Neural cell (in vitro differentiated cells): ENCODE measurements around the gene CXCL13. TPM values are rescaled to one million over a fixed set of nuclear protein-coding genes. Genes with fewer than 3 reads are reported as not detected.
"Not testable (repeated sequence)": the region's sequence is repeated elsewhere in the genome, so short reads cannot be mapped to it uniquely, and the experiment has no call there.

ENCODE experiments used
- H2AFZ ChIP-seq: fragments of 200-600, 300-800 bp; sonication (generic), shearing (Covaris generic); 2 replicates; pipeline ENCODE4 v1.6.0; 2014; ENCODE audit warnings: low read depth, mild to moderate bottlenecking, antibody characterized with exemption, low read length, moderate library complexity
- H3F3A ChIP-seq: fragments of 200-600 bp; shearing (Covaris generic); 2 replicates; pipeline ENCODE4 v1.6.1; 2016; ENCODE audit warnings: mild to moderate bottlenecking, moderate library complexity, mixed read lengths, antibody characterized with exemption, low read length; ENCODE audit not compliant: insufficient read depth, poor library complexity, severe bottlenecking
- H3K27ac ChIP-seq: fragments of 200-600, 300-800 bp; sonication (generic), shearing (Covaris generic); 2 replicates; pipeline ENCODE4 v1.5.1; 2014; ENCODE audit warnings: mild to moderate bottlenecking, low read length, moderate library complexity
- H3K27me3 ChIP-seq: fragments of 300-800, 200-600 bp; sonication (generic), shearing (Covaris generic); 2 replicates; pipeline ENCODE4 v1.6.0; 2014; ENCODE audit warnings: mild to moderate bottlenecking, low read depth, low read length, moderate library complexity; ENCODE audit not compliant: insufficient read depth
- H3K36me3 ChIP-seq: fragments of 300-800, 200-600 bp; sonication (generic), shearing (Covaris generic); 2 replicates; pipeline ENCODE4 v1.5.1; 2014; ENCODE audit warnings: mild to moderate bottlenecking, antibody characterized with exemption, low read length, moderate library complexity; ENCODE audit not compliant: insufficient read depth
- H3K4me2 ChIP-seq: fragments of 300-800, 200-600 bp; sonication (generic), shearing (Covaris generic); 2 replicates; pipeline ENCODE4 v1.6.0; 2014; ENCODE audit warnings: mild to moderate bottlenecking, low read length
- H3K4me3 ChIP-seq: fragments of 300-800, 200-600 bp; sonication (generic), shearing (Covaris generic); 2 replicates; pipeline ENCODE4 v1.5.1; 2014; ENCODE audit warnings: mild to moderate bottlenecking, low read length, moderate library complexity
- H3K79me2 ChIP-seq: fragments of 200-600 bp; shearing (Covaris generic); replicated peaks from 2 replicates; pipeline ENCODE4 v1.6.0; 2014; ENCODE audit warnings: mild to moderate bottlenecking, low read length, moderate library complexity; ENCODE audit not compliant: insufficient read depth
- H3K9ac ChIP-seq: fragments of 300-800, 200-600 bp; sonication (generic), shearing (Covaris generic); 2 replicates; pipeline ENCODE4 v1.6.1; 2016; ENCODE audit warnings: mild to moderate bottlenecking, low read length, mixed read lengths
- H3K9me2 ChIP-seq: fragments of 200-600 bp; shearing (Covaris generic); 2 replicates; pipeline ENCODE4 v1.6.1; 2016; ENCODE audit warnings: mild to moderate bottlenecking, low read length, mixed read lengths; ENCODE audit not compliant: insufficient read depth
- H3K9me3 ChIP-seq: fragments of 200-600, 300-800 bp; sonication (generic), shearing (Covaris generic); 2 replicates; pipeline ENCODE4 v1.6.1; 2016; ENCODE audit warnings: mild to moderate bottlenecking, mixed run types, low read length, moderate library complexity, mixed read lengths
- H4K20me1 ChIP-seq: fragments of 200-600 bp; shearing (Covaris generic); 2 replicates; pipeline ENCODE4 v1.6.1; 2016; ENCODE audit warnings: mild to moderate bottlenecking, mixed run types; ENCODE audit not compliant: insufficient read depth
- CTCF ChIP-seq: fragments of 450-650 bp; IDR thresholded peaks from 2 replicates; pipeline ENCODE4 v1.5.1; 2014; ENCODE audit warnings: antibody characterized with exemption, mild to moderate bottlenecking, moderate library complexity; ENCODE audit not compliant: poor library complexity, severe bottlenecking
- EP300 ChIP-seq: fragments of 450-650 bp; conservative IDR thresholded peaks from 2 replicates; pipeline ENCODE4 v1.6.1; 2014; ENCODE audit warnings: antibody characterized with exemption, mild to moderate bottlenecking, moderate library complexity; ENCODE audit not compliant: poor library complexity, severe bottlenecking
- EZH2 ChIP-seq: fragments of 200-600, 300-800 bp; shearing (Covaris generic), sonication (generic); IDR thresholded peaks from 2 replicates; pipeline ENCODE4 v1.6.1; 2014; ENCODE audit warnings: antibody characterized with exemption, low read length, borderline replicate concordance, mild to moderate bottlenecking; ENCODE audit not compliant: insufficient read depth, poor library complexity, severe bottlenecking
- MXI1 ChIP-seq: fragments of 450-650 bp; conservative IDR thresholded peaks from 2 replicates; pipeline ENCODE4 v1.6.1; 2014; ENCODE audit warnings: antibody characterized with exemption, mild to moderate bottlenecking; ENCODE audit not compliant: poor library complexity, severe bottlenecking
- POLR2AphosphoS5 ChIP-seq: IDR thresholded peaks from 2 replicates; pipeline ENCODE4 v1.6.1; 2012
- RAD21 ChIP-seq: fragments of 450-650 bp; conservative IDR thresholded peaks from 2 replicates; pipeline ENCODE4 v1.6.1; 2014; ENCODE audit warnings: antibody characterized with exemption, mild to moderate bottlenecking, moderate library complexity
- REST ChIP-seq: IDR thresholded peaks from 2 replicates; pipeline ENCODE4 v1.6.1; 2012; ENCODE audit warnings: borderline replicate concordance
- SMC3 ChIP-seq: fragments of 450-650 bp; conservative IDR thresholded peaks from 2 replicates; pipeline ENCODE4 v1.6.1; 2014; ENCODE audit warnings: antibody characterized with exemption, mild to moderate bottlenecking, moderate library complexity; ENCODE audit not compliant: poor library complexity
- TAF1 ChIP-seq: IDR thresholded peaks from 2 replicates; pipeline ENCODE4 v1.6.1; 2012; ENCODE audit warnings: low read depth
- polyA plus RNA-seq: library from polyadenylated mRNA; depleted of rRNA; stranded (reverse); fragments of >200 nt; gene quantifications from 2 replicates; pipeline ENCODE4 v1.2.3, GENCODE V29; 2014

Gene CXCL13
- polyA plus RNA-seq, 1 donor from 2014 or later: not detected

- no peaks in the 10 kb centered on the region for H3F3A ChIP-seq
- no peak overlapping the region for H3K4me3 ChIP-seq
- H2AFZ ChIP-seq: no peak overlapping the region
- no peaks in the 10 kb centered on the region for H3K79me2 ChIP-seq
- no peaks in the 10 kb centered on the region for H4K20me1 ChIP-seq
- H3K4me2 ChIP-seq: no peak overlapping the region
- H3K9ac ChIP-seq: no peak overlapping the region
- H3K9me2 ChIP-seq: no peaks in the 10 kb centered on the region
- H3K27ac ChIP-seq: no peak overlapping the region
- no peaks in the 10 kb centered on the region for H3K36me3 ChIP-seq
- no peaks in the 10 kb centered on the region for H3K27me3 ChIP-seq
- TF ChIP-seq REST (no peak), MXI1 (no peak), SMC3 (no peak), POLR2AphosphoS5 (no peak), EZH2 (no peak), CTCF (no peak), EP300 (no peak), TAF1 (no peak), RAD21 (no peak)
- no peaks in the 10 kb centered on the region for H3K9me3 ChIP-seq
These were observed 38.1 kb upstream of the CXCL13 start for GRCh38 chr4:77567549-77567948.

GRCh38 chr4:77570508-77571214 is 35.0 kb upstream of the CXCL13 start:
- H3K4me3 ChIP-seq, H2AFZ ChIP-seq, H3K36me3 ChIP-seq, H3K79me2 ChIP-seq, H3K4me2 ChIP-seq, H3K27ac ChIP-seq, H3K9ac ChIP-seq, H3K27me3 ChIP-seq, H4K20me1 ChIP-seq, H3F3A ChIP-seq, H3K9me2 ChIP-seq, H3K9me3 ChIP-seq: not testable (repeated sequence)

- no peaks in the 10 kb centered on the region for H3K27me3 ChIP-seq
- H3K4me3 ChIP-seq: no peak overlapping the region
- no peaks in the 10 kb centered on the region for H3K36me3 ChIP-seq
- H3K27ac ChIP-seq: no peak overlapping the region
- TF ChIP-seq REST (no peak), RAD21 (no peak), SMC3 (no peak), EP300 (no peak), MXI1 (no peak), EZH2 (no peak), CTCF (no peak), POLR2AphosphoS5 (no peak), TAF1 (no peak)
- H3F3A ChIP-seq: no peaks in the 10 kb centered on the region
- no peaks in the 10 kb centered on the region for H4K20me1 ChIP-seq
- no peaks in the 10 kb centered on the region for H3K9me2 ChIP-seq
- H3K79me2 ChIP-seq: no peaks in the 10 kb centered on the region
- H3K4me2 ChIP-seq: no peak overlapping the region
- H3K9ac ChIP-seq: no peak overlapping the region
- no peak overlapping the region for H2AFZ ChIP-seq
- no peaks in the 10 kb centered on the region for H3K9me3 ChIP-seq
These were observed 29.3 kb upstream of the CXCL13 start for GRCh38 chr4:77576351-77576750.
